CD14-positive monocyte (primary cell): Measurements from ENCODE around the gene SENP2. TPM values are rescaled to one million over a fixed set of nuclear protein-coding genes. Genes with fewer than 3 reads are reported as not detected.

Experiments
- DNase-seq, 3 donors: peaks; one replicate each; pipeline ENCODE4 v3.0.0-alpha.2; 2011 to 2022
- H2AFZ ChIP-seq: 2 replicates; pipeline ENCODE4 v1.6.0; 2012; ENCODE audit warnings: mild to moderate bottlenecking, low read depth, low read length, inconsistent platforms; ENCODE audit not compliant: insufficient read depth, poor library complexity, severe bottlenecking
- H3K27ac ChIP-seq, 2 donors: 1 replicate in 1 of 2; 2 replicates in 1 of 2; pipeline ENCODE4 v1.5.1; 2012 to 2013; ENCODE audit warnings: low read length in 2 of 2, control low read depth in 1 of 2, inconsistent platforms in 1 of 2, low read depth in 1 of 2, mild to moderate bottlenecking in 1 of 2
- H3K27me3 ChIP-seq, 2 donors: one replicate each; pipeline versions ENCODE4 v1.6.0 to v1.6.1; 2011 to 2013; ENCODE audit warnings: low read length in 2 of 2; ENCODE audit not compliant: control insufficient read depth in 2 of 2, insufficient read depth in 2 of 2
- H3K36me3 ChIP-seq, 2 donors: replicated peaks in 1 of 2; 1 replicate in 1 of 2; 2 replicates in 1 of 2; pipeline versions ENCODE4 v1.5.1 to v1.6.1; 2012 to 2013; ENCODE audit warnings: low read length in 2 of 2, control low read depth in 1 of 2, inconsistent platforms in 1 of 2, mild to moderate bottlenecking in 1 of 2; ENCODE audit not compliant: insufficient read depth in 2 of 2, control insufficient read depth in 1 of 2
- H3K4me1 ChIP-seq, 2 donors: 1 replicate in 1 of 2; 2 replicates in 1 of 2; pipeline versions ENCODE4 v1.5.1 to v1.6.1; 2012 to 2013; ENCODE audit warnings: low read length in 2 of 2, control low read depth in 1 of 2, inconsistent platforms in 1 of 2, mild to moderate bottlenecking in 1 of 2, moderate library complexity in 1 of 2; ENCODE audit not compliant: insufficient read depth in 2 of 2, control insufficient read depth in 1 of 2
- H3K4me2 ChIP-seq: replicated peaks from 2 replicates; pipeline ENCODE3; 2012; ENCODE audit warnings: low read length, moderate library complexity, mild to moderate bottlenecking; ENCODE audit not compliant: poor library complexity, severe bottlenecking; ENCODE audit errors: extremely low read depth
- H3K4me3 ChIP-seq, 3 experiments: fragments of 200-600 bp in 1 of 3; sonication (generic) in 1 of 3; replicated peaks in 1 of 3; 1 replicate in 2 of 3; 2 replicates in 1 of 3; pipeline ENCODE4 v1.5.1; 2011 to 2013; ENCODE audit warnings: low read length in 3 of 3, mild to moderate bottlenecking in 3 of 3, control low read depth in 2 of 3, low read depth in 2 of 3, inconsistent platforms in 1 of 3, moderate library complexity in 1 of 3
- H3K79me2 ChIP-seq: 2 replicates; pipeline ENCODE4 v1.6.0; 2012; ENCODE audit warnings: mild to moderate bottlenecking, control low read depth, inconsistent platforms, low read length, moderate library complexity; ENCODE audit not compliant: insufficient read depth
- H3K9ac ChIP-seq: 2 replicates; pipeline ENCODE4 v1.6.0; 2017; ENCODE audit warnings: low read length, mild to moderate bottlenecking; ENCODE audit not compliant: insufficient read depth, poor library complexity, severe bottlenecking
- H3K9me3 ChIP-seq, 2 donors: replicated peaks in 1 of 2; 1 replicate in 1 of 2; 2 replicates in 1 of 2; pipeline versions ENCODE4 v1.5.1 to v1.6.1; 2012 to 2013; ENCODE audit warnings: low read length in 2 of 2, control low read depth in 1 of 2; ENCODE audit not compliant: control insufficient read depth in 1 of 2, insufficient read depth in 1 of 2
- H4K20me1 ChIP-seq: 2 replicates; pipeline ENCODE4 v1.6.0; 2012; ENCODE audit warnings: mild to moderate bottlenecking, low read length, control low read depth, moderate library complexity; ENCODE audit not compliant: insufficient read depth
- H3K27ac Mint-ChIP-seq, 7 donors: one replicate each; pipeline ENCODE4 v1.8.0; 2020; ENCODE audit warnings: mild to moderate bottlenecking in 7 of 7, mixed read lengths in 7 of 7, moderate library complexity in 6 of 7, inconsistent platforms in 2 of 7
- H3K27me3 Mint-ChIP-seq, 3 donors: one replicate each; pipeline ENCODE4 v1.8.0; 2021 to 2022; ENCODE audit warnings: low read depth in 3 of 3, mild to moderate bottlenecking in 3 of 3, mixed read lengths in 3 of 3, moderate library complexity in 3 of 3, inconsistent platforms in 1 of 3
- H3K36me3 Mint-ChIP-seq, 2 donors: one replicate each; pipeline ENCODE4 v1.8.0; 2020; ENCODE audit warnings: mixed read lengths in 2 of 2, inconsistent platforms in 1 of 2, mild to moderate bottlenecking in 1 of 2
- H3K4me1 Mint-ChIP-seq: one replicate; pipeline ENCODE4 v1.8.0; 2020; ENCODE audit warnings: mild to moderate bottlenecking, mixed read lengths
- H3K4me3 Mint-ChIP-seq, 2 donors: one replicate each; pipeline ENCODE4 v1.8.0; 2020; ENCODE audit warnings: mild to moderate bottlenecking in 2 of 2, mixed read lengths in 2 of 2, moderate library complexity in 1 of 2
- H3K9me3 Mint-ChIP-seq, 7 donors: one replicate each; pipeline ENCODE4 v1.8.0; 2020 to 2022; ENCODE audit warnings: mixed read lengths in 7 of 7, mild to moderate bottlenecking in 6 of 7, moderate library complexity in 6 of 7, inconsistent platforms in 2 of 7
- CTCF ChIP-seq: fragments of 200-600 bp; IDR thresholded peaks from one replicate; pipeline ENCODE4 v1.8.0; 2022; ENCODE audit warnings: antibody characterized with exemption, mild to moderate bottlenecking
- WGBS: methylation state at CpG from one replicate; pipeline ENCODE4 v1.1.5; 2013; ENCODE audit warnings: missing lambda C conversion rate; ENCODE audit not compliant: insufficient coverage; 5-methylcytosine and 5-hydroxymethylcytosine counted together
- intact Hi-C, 2 donors: fragments of 100-400 bp; cut with micrococcal nuclease; formaldehyde crosslinking; loops; one replicate each; pipeline versions ENCODE4 v1.15.0 to v1.15.1; 2023
- polyA plus RNA-seq, 3 donors: library from polyadenylated mRNA; depleted of rRNA in 1 of 3; unstranded in 2 of 3; stranded (reverse) in 1 of 3; fragments of 300-500 nt in 2 of 3; fragments of >200 nt in 1 of 3; fragmentation: Illumina TruSeq in 2 of 3; gene quantifications; 1 replicate in 2 of 3; 2 replicates in 1 of 3; pipeline ENCODE4 v1.2.3, GENCODE V29; 2012 to 2021

Gene SENP2
- polyA plus RNA-seq, 3 donors, result 7.1 to 21.0 (median 13.4) TPM

GRCh38 chr3:185549122-185549521 lies 37.0 kb upstream of the SENP2 start:
- no peak overlapping the region for H3K9ac ChIP-seq
- no peaks in the 10 kb centered on the region for H4K20me1 ChIP-seq
- H3K27ac ChIP-seq, result no peak overlapping the region
- TF ChIP-seq CTCF, result no peak
- Mint-ChIP-seq H3K27ac (no peak overlapping the region), H3K4me1 (peaks cover 6% of the 10 kb centered on the region), H3K36me3 (no peaks in the 10 kb centered on the region), H3K4me3 (no peak overlapping the region), H3K27me3 (peaks cover 0 to 6% (median 0%) of the 10 kb centered on the region in 3 donors), H3K9me3 (no peaks in the 10 kb centered on the region)
- H3K27me3 ChIP-seq, result no peaks in the 10 kb centered on the region
- H3K4me3 ChIP-seq, result no peak overlapping the region
- H3K79me2 ChIP-seq, result no peaks in the 10 kb centered on the region
- intact Hi-C loops, result no loop called here
- no peak overlapping the region for H2AFZ ChIP-seq
- DNase-seq, result no peak
- H3K36me3 ChIP-seq, result no peaks in the 10 kb centered on the region
- H3K9me3 ChIP-seq, result no peaks in the 10 kb centered on the region
- WGBS, result no CpG with 5 or more reads among the region's 3 CpGs
- H3K4me2 ChIP-seq, result no peak overlapping the region
- H3K4me1 ChIP-seq, result no peaks in the 10 kb centered on the region

- 88% methylated on average over 1 of the region's 3 CpGs for WGBS
- Histone ChIP-seq H3K9me3 (no peaks in the 10 kb centered on the region), H3K9ac (no peak overlapping the region), H2AFZ (no peak overlapping the region), H3K79me2 (no peaks in the 10 kb centered on the region), H3K36me3 (no peaks in the 10 kb centered on the region), H3K27me3 (no peaks in the 10 kb centered on the region), H3K4me3 (no peak overlapping the region), H4K20me1 (no peaks in the 10 kb centered on the region), H3K4me1 (no peaks in the 10 kb centered on the region), H3K27ac (no peak overlapping the region), H3K4me2 (no peak overlapping the region)
- no peak for DNase-seq
- H3K4me1 Mint-ChIP-seq, result peaks cover 6% of the 10 kb centered on the region
- H3K9me3 Mint-ChIP-seq, result no peaks in the 10 kb centered on the region
- no peak overlapping the region for H3K27ac Mint-ChIP-seq
- H3K4me3 Mint-ChIP-seq, result no peak overlapping the region
- peaks cover 0 to 6% (median 0%) of the 10 kb centered on the region in 3 donors for H3K27me3 Mint-ChIP-seq
- H3K36me3 Mint-ChIP-seq, result no peaks in the 10 kb centered on the region
- no peak for TF ChIP-seq CTCF
- intact Hi-C loops, result no loop called here
Measured at GRCh38 chr3:185549651-185550111, 36.4 kb upstream of the SENP2 start.
